ENCODE measurements around the gene B9D1.

B9D1 gene

GRCh38 chr17:19375732-19376131, 13.2 kb upstream of the B9D1 start:
- no peak for DNase-seq

DNA sequence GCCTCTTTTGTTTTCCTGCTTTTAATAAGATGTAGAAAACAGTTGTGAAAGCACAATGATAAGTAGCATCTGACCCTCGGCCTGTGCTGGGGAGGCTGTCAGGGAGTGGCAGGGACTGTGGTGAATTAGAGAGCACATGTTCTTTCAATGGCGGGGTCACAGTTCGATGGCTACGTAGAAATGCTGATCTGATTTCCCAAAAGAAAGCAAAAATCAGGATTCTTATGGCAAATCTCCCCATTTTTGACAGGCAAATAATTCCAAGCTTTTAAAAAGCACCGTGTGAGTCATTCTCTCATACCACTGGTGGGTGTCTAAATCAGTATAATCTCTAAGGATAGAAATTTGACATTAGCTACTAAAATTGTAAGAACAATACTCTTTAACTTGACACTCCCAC, 11.6 kb upstream of the B9D1 start:
- DNase-seq = no peak

DNA sequence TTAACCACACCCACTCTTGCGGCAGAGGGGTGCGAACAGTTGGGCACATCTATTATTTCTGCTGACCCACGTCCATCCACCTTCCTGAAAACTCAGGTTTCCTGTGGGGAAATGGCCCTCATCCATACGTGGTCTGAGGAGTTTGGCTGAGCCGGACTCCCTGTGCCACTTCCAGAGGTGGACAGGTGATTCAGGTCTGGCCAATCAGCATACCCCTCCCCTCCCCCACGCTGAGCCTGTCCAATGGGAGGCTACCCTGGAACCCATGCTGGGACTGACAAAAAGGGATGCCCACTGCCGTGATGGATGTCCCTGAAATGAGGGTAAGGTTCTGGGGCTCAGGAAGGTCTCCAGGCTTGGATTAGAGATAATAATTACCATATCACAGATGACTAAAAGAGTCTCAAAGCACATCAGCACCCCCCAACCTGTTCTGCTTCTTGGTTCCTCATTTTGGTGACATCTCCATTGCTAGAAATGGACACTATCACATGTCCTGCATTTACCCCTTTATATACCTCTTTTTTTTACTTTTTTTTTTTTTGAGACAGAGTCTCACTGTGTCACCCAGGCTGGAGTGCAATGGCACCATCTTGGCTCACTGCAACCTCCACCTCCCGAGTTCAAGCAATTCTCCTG, 10.5 kb upstream of the B9D1 start:
- no peak for DNase-seq

- DNase-seq = no peak
Observed at GRCh38 chr17:19372439-19372838, 9.9 kb upstream of the B9D1 start.

DNA sequence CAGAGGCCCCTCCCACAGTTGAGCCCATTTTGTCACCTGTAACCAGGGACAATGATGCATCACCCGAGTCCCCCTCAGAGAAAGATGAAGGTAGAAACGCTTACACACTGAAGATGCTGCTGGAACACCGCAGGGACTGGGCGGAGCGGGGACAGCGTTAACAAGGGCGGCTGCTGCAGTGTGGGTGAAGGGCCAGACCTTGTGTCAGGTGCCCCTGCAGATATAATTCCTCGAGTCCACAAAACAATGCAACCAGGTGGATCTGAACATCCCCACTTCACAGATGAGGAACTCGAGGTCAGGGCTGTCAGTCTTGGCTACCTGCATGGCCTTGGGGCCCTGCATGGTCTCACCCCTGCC, 9.5 kb upstream of the B9D1 start:
- DNase-seq = no peak

- DNase-seq = no peak
Observed at GRCh38 chr17:19371259-19372010, 8.9 kb upstream of the B9D1 start.

DNA sequence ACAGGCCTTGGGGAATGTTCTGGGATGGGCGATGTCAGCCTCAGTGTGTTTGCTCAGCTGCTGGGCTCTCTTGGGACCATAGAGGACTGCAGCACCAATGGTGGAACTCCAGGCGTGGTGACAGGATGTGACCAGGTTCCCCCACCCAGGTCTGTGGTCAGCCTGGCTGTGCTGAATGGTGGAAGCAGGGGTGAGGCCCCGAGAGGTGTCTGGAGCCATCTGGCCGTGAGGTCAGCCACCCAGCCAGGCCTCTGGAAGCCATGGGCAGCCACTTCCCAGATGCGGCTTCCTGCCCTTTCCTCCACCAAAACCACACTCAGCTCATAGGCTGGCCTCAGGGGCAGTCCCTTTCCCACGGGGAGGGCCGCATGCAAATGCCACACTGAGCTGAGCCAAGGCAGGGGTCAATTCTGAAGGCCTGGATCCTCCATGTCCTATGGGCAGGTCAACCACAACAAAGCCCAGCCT, 8.0 kb upstream of the B9D1 start:
- no peak for DNase-seq

GRCh38 chr17:19369846-19370492, 7.4 kb upstream of the B9D1 start:
- no peak for DNase-seq

GRCh38 chr17:19369107-19369778, 6.7 kb upstream of the B9D1 start:
- no peak for DNase-seq

DNA sequence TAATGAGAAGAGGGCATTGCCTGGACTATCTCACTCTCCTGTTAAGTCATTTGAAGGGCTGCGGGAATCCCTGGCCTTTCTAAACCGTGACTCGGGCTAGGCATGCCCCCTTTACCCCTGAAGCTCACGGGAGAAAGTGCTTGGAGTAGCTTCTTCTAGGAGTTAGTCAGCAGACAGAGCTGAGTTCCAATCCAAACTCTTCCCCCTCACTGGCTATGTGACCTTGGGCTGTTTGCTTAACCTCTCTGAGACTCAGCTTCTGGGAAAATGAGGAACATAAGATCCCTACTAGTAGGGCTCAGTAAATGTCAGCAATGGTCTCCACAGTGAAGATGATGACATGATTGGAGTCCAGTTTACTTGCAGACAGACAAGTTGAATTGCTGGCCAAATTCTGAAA, 5.7 kb upstream of the B9D1 start:
- no peak for DNase-seq

- no peak for DNase-seq
Observed at GRCh38 chr17:19366637-19366972, 4.1 kb upstream of the B9D1 start.

GRCh38 chr17:19365833-19366636, 3.5 kb upstream of the B9D1 start:
- DNase-seq = no peak

GRCh38 chr17:19365499-19365817, 2.9 kb upstream of the B9D1 start:
- DNase-seq = no peak

GRCh38 chr17:19364699-19365498, 2.4 kb upstream of the B9D1 start:
- no peak for DNase-seq

- no peak for DNase-seq
Observed at GRCh38 chr17:19363460-19364035, 1.0 kb upstream of the B9D1 start.

DNA sequence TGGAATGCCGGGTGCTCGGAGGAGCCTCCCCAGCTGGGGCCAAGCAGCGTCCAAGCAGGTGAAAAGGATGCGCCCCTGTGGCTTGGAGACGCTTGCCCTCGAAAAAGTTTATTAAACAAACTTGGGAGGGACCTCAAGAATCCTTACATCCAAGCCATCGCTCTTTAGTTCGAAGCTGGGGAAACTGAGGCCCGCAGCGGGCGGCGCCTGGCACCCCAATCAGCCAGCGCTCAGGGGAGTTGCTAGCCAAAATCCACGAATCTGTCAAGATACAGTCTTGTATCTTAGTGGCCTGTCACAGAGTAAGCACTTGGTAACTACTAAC, 553 bp upstream of the B9D1 start:
- DNase-seq = no peak

DNA sequence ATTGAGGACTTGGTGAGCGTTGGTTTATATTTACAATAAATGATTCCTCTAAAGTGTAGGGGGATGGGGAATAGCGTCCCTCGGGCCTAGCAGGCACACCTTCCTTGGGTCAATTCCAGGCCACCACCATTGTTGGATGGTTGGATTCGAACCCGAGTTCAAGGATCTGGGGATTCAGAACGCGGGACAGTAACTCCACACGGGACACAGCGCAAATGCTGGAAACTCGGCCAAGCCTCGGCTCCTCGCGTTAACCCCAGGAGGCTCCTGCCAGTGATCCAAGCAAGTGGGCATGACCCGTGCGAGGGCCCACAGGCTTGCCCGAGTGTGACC, 613 bp downstream of the B9D1 start:
- DNase-seq = no peak

DNA sequence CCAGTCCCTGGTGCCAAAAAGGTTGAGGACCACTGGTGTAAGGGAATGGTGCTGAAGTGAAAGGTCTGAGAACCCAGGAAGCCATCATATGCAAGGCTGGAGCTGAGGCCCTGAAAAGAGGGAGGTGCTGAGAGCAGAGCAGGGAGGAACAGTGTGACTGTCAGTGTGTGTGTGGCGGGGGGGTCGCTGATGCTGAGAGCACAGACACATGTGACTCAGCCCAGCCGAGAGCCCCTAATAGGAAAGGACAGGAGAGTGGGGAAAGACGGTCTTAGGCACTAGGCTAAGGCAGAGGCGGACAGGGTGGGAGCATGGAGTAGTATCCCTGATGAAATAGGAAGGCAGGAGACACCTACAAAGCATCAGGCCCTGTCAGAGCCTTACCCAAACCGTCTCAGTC, 1.2 kb downstream of the B9D1 start:
- no peak for DNase-seq

- DNase-seq = no peak
Observed at GRCh38 chr17:19360772-19361171, 1.8 kb downstream of the B9D1 start.

DNA sequence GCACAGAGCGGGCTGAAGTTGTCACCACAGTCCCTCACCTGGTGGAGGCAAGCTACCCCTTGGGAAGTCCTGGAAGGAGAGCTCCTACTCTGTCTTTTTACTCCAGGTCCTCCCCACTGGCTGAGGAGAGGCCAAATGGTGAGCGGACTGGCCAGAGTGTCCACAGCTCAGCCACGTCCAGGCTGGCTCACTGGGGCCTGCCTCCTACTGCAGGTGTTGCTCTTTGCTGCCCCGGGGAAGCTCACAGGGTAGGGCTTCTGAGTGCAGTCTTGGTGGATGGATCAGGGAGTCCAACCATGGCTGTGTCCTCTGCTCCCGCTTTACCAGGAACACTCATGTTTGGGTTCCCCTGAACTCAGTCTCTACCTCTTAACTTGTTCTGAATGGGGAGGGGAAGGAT, 2.7 kb downstream of the B9D1 start:
- DNase-seq = no peak

DNA sequence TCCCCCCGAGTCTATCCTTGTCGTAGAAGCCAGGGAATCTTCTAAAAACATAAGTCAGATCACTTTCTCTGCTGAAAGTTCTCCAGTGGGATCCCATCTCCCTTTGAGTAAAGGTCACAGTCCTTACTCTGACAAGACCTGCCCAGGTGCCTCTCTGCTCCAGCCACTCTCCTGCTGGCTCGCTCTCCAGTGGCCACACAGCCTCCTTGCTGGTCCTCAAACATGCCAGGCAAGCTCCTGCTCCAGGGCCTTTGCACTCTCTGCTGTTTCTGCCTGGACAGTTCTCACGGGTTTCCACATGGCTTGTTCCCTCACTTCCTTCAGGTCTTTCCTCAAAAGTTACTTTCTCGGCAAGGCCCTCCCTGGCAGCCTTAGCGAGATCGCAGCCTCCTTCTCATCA, 3.4 kb downstream of the B9D1 start:
- no peak for DNase-seq

DNA sequence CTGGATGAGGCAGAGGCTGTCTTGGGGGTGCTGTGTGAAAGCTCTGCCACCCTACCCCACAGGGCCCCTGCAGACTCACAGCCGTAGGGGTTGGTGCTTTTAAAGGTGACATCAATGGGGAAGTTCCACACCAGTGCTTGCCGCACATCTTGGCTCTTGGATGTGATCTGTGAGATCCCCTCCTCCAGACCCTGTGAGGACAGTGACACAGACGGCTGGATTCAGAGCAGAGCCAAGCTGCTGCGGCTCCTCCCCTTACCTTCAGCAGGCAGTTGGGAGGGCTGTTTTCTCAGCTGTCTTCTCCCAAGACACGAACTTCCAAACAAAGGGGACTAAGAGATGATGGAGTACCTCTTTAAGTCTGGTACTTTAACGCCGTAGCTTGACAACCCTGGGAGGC, 4.8 kb downstream of the B9D1 start:
- no peak for DNase-seq
